BLaER1 treated with 17β-estradiol and CSF1 and Interleukin-3, amounts not matched to agents 10 nM and 100 nM (cell line): ENCODE data around the gene LFNG.
"Not testable (repeated sequence)": the region's sequence is repeated elsewhere in the genome, so short reads cannot be mapped to it uniquely, and the experiment has no call there.

Experiments used
- H3K27ac ChIP-seq, 11 experiments: shearing (Covaris generic); formaldehyde crosslinking; 2 replicates each; pipeline ENCODE4 v1.8.1; 2022
- H3K27me3 ChIP-seq, 11 experiments: shearing (Covaris generic); formaldehyde crosslinking; 2 replicates each; pipeline ENCODE4 v1.8.1; 2022
- H3K36me3 ChIP-seq, 11 experiments: shearing (Covaris generic); formaldehyde crosslinking; 2 replicates each; pipeline ENCODE4 v1.8.1; 2022
- H3K4me1 ChIP-seq, 10 experiments: shearing (Covaris generic); formaldehyde crosslinking; 2 replicates each; pipeline ENCODE4 v1.8.1; 2022
- H3K4me2 ChIP-seq, 11 experiments: shearing (Covaris generic); formaldehyde crosslinking; 2 replicates each; pipeline ENCODE4 v1.8.1; 2022
- H3K4me3 ChIP-seq, 10 experiments: shearing (Covaris generic); formaldehyde crosslinking; 2 replicates each; pipeline ENCODE4 v1.8.1; 2022
- H3K9ac ChIP-seq, 11 experiments: shearing (Covaris generic); formaldehyde crosslinking; 2 replicates each; pipeline ENCODE4 v1.8.1; 2022
- H3K9me3 ChIP-seq, 11 experiments: shearing (Covaris generic); formaldehyde crosslinking; replicated peaks in 1 of 11; 2 replicates each; pipeline ENCODE4 v1.8.1; 2022
- H4K20me1 ChIP-seq, 11 experiments: shearing (Covaris generic); formaldehyde crosslinking; 2 replicates each; pipeline ENCODE4 v1.8.1; 2022
- Cebpa-rat ChIP-seq, 11 experiments: shearing (Covaris generic); IDR thresholded peaks; 2 replicates each; pipeline ENCODE4 v1.8.1; 2022

The LFNG gene

GRCh38 chr7:2555121-2556052 lies 35.8 kb downstream of the LFNG start, which contains the start of gene BRAT1:
TSS of gene BRAT1 (minus strand) at chr7:2555524. CDS start at chr7:2554431, 1,093 bp downstream.
- Histone ChIP-seq H3K9me3 (no peaks in the 10 kb centered on the region), H3K36me3 (peaks cover 16 to 33% (median 22%) of the 10 kb centered on the region in 11 experiments; a peak in 21 of 22 replicates), H3K9ac (peak within 1 kb of the TSS; percentile 91 to 100 (median 99)), H3K27ac (peak within 1 kb of the TSS; percentile 95 to 100 (median 100)), H3K4me2 (peak within 1 kb of the TSS; percentile 97 to 100 (median 99)), H4K20me1 (peaks cover 0 to 23% (median 12%) of the 10 kb centered on the region in 11 experiments; a peak in 12 of 22 replicates), H3K27me3 (no peaks in the 10 kb centered on the region), H3K4me3 (peak within 1 kb of the TSS; percentile 60 to 79 (median 70)), H3K4me1 (peaks cover 59 to 74% (median 65%) of the 10 kb centered on the region in 10 experiments)
- TF ChIP-seq Cebpa-rat (IDR thresholded peaks at IDR 0.05), result no peak

GRCh38 chr7:2558629-2559282 lies 39.2 kb downstream of the LFNG start, which contains the start of gene IQCE:
TSS of gene IQCE (plus strand) at chr7:2558979. CDS start at chr7:2559182, 203 bp downstream.
- Histone ChIP-seq H3K4me3 (peak within 1 kb of the TSS; percentile 81 to 95 (median 84)), H3K9ac (peak within 1 kb of the TSS; percentile 73 to 86 (median 81)), H3K27me3 (no peaks in the 10 kb centered on the region), H3K4me1 (peaks cover 51 to 56% (median 53%) of the 10 kb centered on the region in 10 experiments), H3K9me3 (no peaks in the 10 kb centered on the region), H4K20me1 (peaks cover 0 to 15% (median 8%) of the 10 kb centered on the region in 11 experiments; a peak in 10 of 22 replicates), H3K27ac (peak within 1 kb of the TSS; percentile 29 to 72 (median 66); a peak in 21 of 22 replicates), H3K36me3 (peaks cover 0 to 5% (median 0%) of the 10 kb centered on the region in 11 experiments; a peak in 7 of 22 replicates), H3K4me2 (peak within 1 kb of the TSS; percentile 92 to 100 (median 99))
- no peak for TF ChIP-seq Cebpa-rat (IDR thresholded peaks at IDR 0.05)

- peak overlapping the region; percentile 29 to 72 (median 66); a peak in 21 of 22 replicates for H3K27ac ChIP-seq
- no peaks in the 10 kb centered on the region for H3K9me3 ChIP-seq
Observed at GRCh38 chr7:2559283-2559950, 39.8 kb downstream of the LFNG start.

GRCh38 chr7:2563955-2564354 lies 44.4 kb downstream of the LFNG start:
- not testable (repeated sequence) for H3K27me3 ChIP-seq, H3K4me2 ChIP-seq, H3K27ac ChIP-seq, H3K9me3 ChIP-seq, H3K4me3 ChIP-seq, H3K36me3 ChIP-seq, H3K9ac ChIP-seq
- Histone ChIP-seq H3K4me1 (peaks cover 29 to 44% (median 39%) of the 10 kb centered on the region in 10 experiments), H4K20me1 (peaks cover 0 to 33% (median 4%) of the 10 kb centered on the region in 11 experiments; a peak in 9 of 22 replicates)

More at GRCh38 chr7:2559283-2559950, 39.8 kb downstream of the LFNG start:
- H3K4me2 ChIP-seq, result peak overlapping the region; percentile 92 to 100 (median 99)
- H3K4me3 ChIP-seq, result peak overlapping the region; percentile 81 to 95 (median 84)
- H3K9ac ChIP-seq, result peak overlapping the region; percentile 73 to 86 (median 81)
- TF ChIP-seq Cebpa-rat (IDR thresholded peaks at IDR 0.05), result no peak
- H3K36me3 ChIP-seq, result no peaks in the 10 kb centered on the region
- H4K20me1 ChIP-seq, result peaks cover 0 to 8% (median 3%) of the 10 kb centered on the region in 11 experiments; a peak in 6 of 22 replicates
- H3K27me3 ChIP-seq, result no peaks in the 10 kb centered on the region
- H3K4me1 ChIP-seq, result peaks cover 44 to 49% (median 47%) of the 10 kb centered on the region in 10 experiments

- H3K4me3 ChIP-seq, result no peak overlapping the region
- H3K4me2 ChIP-seq, result no peak overlapping the region
- H3K27ac ChIP-seq, result no peak overlapping the region
- H3K9ac ChIP-seq, result no peak overlapping the region
- peaks cover 22 to 39% (median 34%) of the 10 kb centered on the region in 10 experiments for H3K4me1 ChIP-seq
- TF ChIP-seq Cebpa-rat (IDR thresholded peaks at IDR 0.05), result no peak
- H4K20me1 ChIP-seq, result peaks cover 0 to 38% (median 4%) of the 10 kb centered on the region in 11 experiments; a peak in 9 of 22 replicates
- no peaks in the 10 kb centered on the region for H3K9me3 ChIP-seq
- H3K27me3 ChIP-seq, result no peaks in the 10 kb centered on the region
- peaks cover 0 to 12% (median 0%) of the 10 kb centered on the region in 11 experiments; a peak in 2 of 22 replicates for H3K36me3 ChIP-seq
Observed at GRCh38 chr7:2564970-2565540, 45.5 kb downstream of the LFNG start.

- Histone ChIP-seq H3K4me3 (no peak overlapping the region), H4K20me1 (peaks cover 0 to 38% (median 4%) of the 10 kb centered on the region in 11 experiments; a peak in 9 of 22 replicates), H3K4me1 (peaks cover 18 to 37% (median 29%) of the 10 kb centered on the region in 10 experiments), H3K27me3 (0 out of 22 replicates have a peak, but pooled peaks cover 0 to 4% (median 0%) of the 10 kb centered on the region in 11 experiments), H3K27ac (no peak overlapping the region), H3K9ac (no peak overlapping the region), H3K36me3 (peaks cover 0 to 17% (median 0%) of the 10 kb centered on the region in 11 experiments; a peak in 3 of 22 replicates), H3K4me2 (peak overlapping the region; percentile 53 to 85 (median 72)), H3K9me3 (no peaks in the 10 kb centered on the region)
- TF ChIP-seq Cebpa-rat (IDR thresholded peaks at IDR 0.05), result no peak
Observed at GRCh38 chr7:2566348-2566889, 46.8 kb downstream of the LFNG start.

- peaks cover 23 to 44% (median 29%) of the 10 kb centered on the region in 10 experiments for H3K4me1 ChIP-seq
- H3K36me3 ChIP-seq, result peaks cover 0 to 24% (median 0%) of the 10 kb centered on the region in 11 experiments; a peak in 4 of 22 replicates
- H3K27ac ChIP-seq, result no peak overlapping the region
- peak overlapping the region; percentile 53 to 85 (median 72) for H3K4me2 ChIP-seq
- peaks cover 0 to 38% (median 4%) of the 10 kb centered on the region in 11 experiments; a peak in 9 of 22 replicates for H4K20me1 ChIP-seq
- no peak for TF ChIP-seq Cebpa-rat (IDR thresholded peaks at IDR 0.05)
- peak overlapping the region in 1 of 10 experiments; percentile 1; a peak in 1 of 20 replicates for H3K4me3 ChIP-seq
- peaks cover 0 to 7% (median 0%) of the 10 kb centered on the region in 11 experiments; a peak in 2 of 22 replicates for H3K27me3 ChIP-seq
- no peaks in the 10 kb centered on the region for H3K9me3 ChIP-seq
- H3K9ac ChIP-seq, result 0 out of 22 replicates have a peak overlapping the region, but pooled peaks of 2 of the 11 experiments have one; percentile 3 to 10
Observed at GRCh38 chr7:2566890-2567678, 47.5 kb downstream of the LFNG start.
